CD14-positive monocyte (primary cell): ENCODE measurements around the gene SLAMF9. TPM values are rescaled to one million over a fixed set of nuclear protein-coding genes. Genes with fewer than 3 reads are reported as not detected.

ENCODE experiments used
- DNase-seq, 3 donors: peaks; one replicate each; pipeline ENCODE4 v3.0.0-alpha.2; 2011 to 2022
- H2AFZ ChIP-seq: 2 replicates; pipeline ENCODE4 v1.6.0; 2012; ENCODE audit warnings: mild to moderate bottlenecking, low read depth, low read length, inconsistent platforms; ENCODE audit not compliant: insufficient read depth, poor library complexity, severe bottlenecking
- H3K27ac ChIP-seq, 2 donors: 1 replicate in 1 of 2; 2 replicates in 1 of 2; pipeline ENCODE4 v1.5.1; 2012 to 2013; ENCODE audit warnings: low read length in 2 of 2, control low read depth in 1 of 2, inconsistent platforms in 1 of 2, low read depth in 1 of 2, mild to moderate bottlenecking in 1 of 2
- H3K27me3 ChIP-seq, 2 donors: one replicate each; pipeline versions ENCODE4 v1.6.0 to v1.6.1; 2011 to 2013; ENCODE audit warnings: low read length in 2 of 2; ENCODE audit not compliant: control insufficient read depth in 2 of 2, insufficient read depth in 2 of 2
- H3K36me3 ChIP-seq, 2 donors: replicated peaks in 1 of 2; 1 replicate in 1 of 2; 2 replicates in 1 of 2; pipeline versions ENCODE4 v1.5.1 to v1.6.1; 2012 to 2013; ENCODE audit warnings: low read length in 2 of 2, control low read depth in 1 of 2, inconsistent platforms in 1 of 2, mild to moderate bottlenecking in 1 of 2; ENCODE audit not compliant: insufficient read depth in 2 of 2, control insufficient read depth in 1 of 2
- H3K4me1 ChIP-seq, 2 donors: 1 replicate in 1 of 2; 2 replicates in 1 of 2; pipeline versions ENCODE4 v1.5.1 to v1.6.1; 2012 to 2013; ENCODE audit warnings: low read length in 2 of 2, control low read depth in 1 of 2, inconsistent platforms in 1 of 2, mild to moderate bottlenecking in 1 of 2, moderate library complexity in 1 of 2; ENCODE audit not compliant: insufficient read depth in 2 of 2, control insufficient read depth in 1 of 2
- H3K4me2 ChIP-seq: replicated peaks from 2 replicates; pipeline ENCODE3; 2012; ENCODE audit warnings: low read length, moderate library complexity, mild to moderate bottlenecking; ENCODE audit not compliant: poor library complexity, severe bottlenecking; ENCODE audit errors: extremely low read depth
- H3K4me3 ChIP-seq, 3 experiments: fragments of 200-600 bp in 1 of 3; sonication (generic) in 1 of 3; replicated peaks in 1 of 3; 1 replicate in 2 of 3; 2 replicates in 1 of 3; pipeline ENCODE4 v1.5.1; 2011 to 2013; ENCODE audit warnings: low read length in 3 of 3, mild to moderate bottlenecking in 3 of 3, control low read depth in 2 of 3, low read depth in 2 of 3, inconsistent platforms in 1 of 3, moderate library complexity in 1 of 3
- H3K79me2 ChIP-seq: 2 replicates; pipeline ENCODE4 v1.6.0; 2012; ENCODE audit warnings: mild to moderate bottlenecking, control low read depth, inconsistent platforms, low read length, moderate library complexity; ENCODE audit not compliant: insufficient read depth
- H3K9ac ChIP-seq: 2 replicates; pipeline ENCODE4 v1.6.0; 2017; ENCODE audit warnings: low read length, mild to moderate bottlenecking; ENCODE audit not compliant: insufficient read depth, poor library complexity, severe bottlenecking
- H3K9me3 ChIP-seq, 2 donors: replicated peaks in 1 of 2; 1 replicate in 1 of 2; 2 replicates in 1 of 2; pipeline versions ENCODE4 v1.5.1 to v1.6.1; 2012 to 2013; ENCODE audit warnings: low read length in 2 of 2, control low read depth in 1 of 2; ENCODE audit not compliant: control insufficient read depth in 1 of 2, insufficient read depth in 1 of 2
- H4K20me1 ChIP-seq: 2 replicates; pipeline ENCODE4 v1.6.0; 2012; ENCODE audit warnings: mild to moderate bottlenecking, low read length, control low read depth, moderate library complexity; ENCODE audit not compliant: insufficient read depth
- H3K27ac Mint-ChIP-seq, 7 donors: one replicate each; pipeline ENCODE4 v1.8.0; 2020; ENCODE audit warnings: mild to moderate bottlenecking in 7 of 7, mixed read lengths in 7 of 7, moderate library complexity in 6 of 7, inconsistent platforms in 2 of 7
- H3K27me3 Mint-ChIP-seq, 3 donors: one replicate each; pipeline ENCODE4 v1.8.0; 2021 to 2022; ENCODE audit warnings: low read depth in 3 of 3, mild to moderate bottlenecking in 3 of 3, mixed read lengths in 3 of 3, moderate library complexity in 3 of 3, inconsistent platforms in 1 of 3
- H3K36me3 Mint-ChIP-seq, 2 donors: one replicate each; pipeline ENCODE4 v1.8.0; 2020; ENCODE audit warnings: mixed read lengths in 2 of 2, inconsistent platforms in 1 of 2, mild to moderate bottlenecking in 1 of 2
- H3K4me1 Mint-ChIP-seq: one replicate; pipeline ENCODE4 v1.8.0; 2020; ENCODE audit warnings: mild to moderate bottlenecking, mixed read lengths
- H3K4me3 Mint-ChIP-seq, 2 donors: one replicate each; pipeline ENCODE4 v1.8.0; 2020; ENCODE audit warnings: mild to moderate bottlenecking in 2 of 2, mixed read lengths in 2 of 2, moderate library complexity in 1 of 2
- H3K9me3 Mint-ChIP-seq, 7 donors: one replicate each; pipeline ENCODE4 v1.8.0; 2020 to 2022; ENCODE audit warnings: mixed read lengths in 7 of 7, mild to moderate bottlenecking in 6 of 7, moderate library complexity in 6 of 7, inconsistent platforms in 2 of 7
- WGBS: methylation state at CpG from one replicate; pipeline ENCODE4 v1.1.5; 2013; ENCODE audit warnings: missing lambda C conversion rate; ENCODE audit not compliant: insufficient coverage; 5-methylcytosine and 5-hydroxymethylcytosine counted together
- intact Hi-C, 2 donors: fragments of 100-400 bp; cut with micrococcal nuclease; formaldehyde crosslinking; loops; one replicate each; pipeline versions ENCODE4 v1.15.0 to v1.15.1; 2023
- polyA plus RNA-seq, 3 donors: library from polyadenylated mRNA; depleted of rRNA in 1 of 3; unstranded in 2 of 3; stranded (reverse) in 1 of 3; fragments of 300-500 nt in 2 of 3; fragments of >200 nt in 1 of 3; fragmentation: Illumina TruSeq in 2 of 3; gene quantifications; 1 replicate in 2 of 3; 2 replicates in 1 of 3; pipeline ENCODE4 v1.2.3, GENCODE V29; 2012 to 2021
- TF ChIP-seq, protein P1 (sequence below): fragments of 200-600 bp; IDR thresholded peaks from one replicate; pipeline ENCODE4 v1.8.0; 2022; ENCODE audit warnings: antibody characterized with exemption, mild to moderate bottlenecking

SLAMF9 gene
- polyA plus RNA-seq, 3 donors, result 0.17 TPM; not detected in 2

- peaks cover 7 to 10% of the 10 kb centered on the region in 2 donors for H3K36me3 ChIP-seq
- WGBS, result under 1% methylated on average over 52 of the region's 58 CpGs
- Mint-ChIP-seq H3K4me1 (peaks cover 42% of the 10 kb centered on the region), H3K36me3 (peaks cover 22 to 28% of the 10 kb centered on the region in 2 donors), H3K9me3 (peaks cover 0 to 3% (median 0%) of the 10 kb centered on the region in 7 donors), H3K4me3 (peak within 1 kb of the TSS; percentile 96 to 97), H3K27ac (peak within 1 kb of the TSS; percentile 97 to 100 (median 100)), H3K27me3 (peaks cover 5 to 18% (median 11%) of the 10 kb centered on the region in 3 donors)
- peak within 1 kb of the TSS; percentile 100 for H3K9ac ChIP-seq
- H4K20me1 ChIP-seq, result peaks cover 28% of the 10 kb centered on the region
- H3K4me3 ChIP-seq, result peak within 1 kb of the TSS; percentile 76 to 96 (median 94)
- DNase-seq, result peak; percentile 82 to 92 (median 88)
- peak within 1 kb of the TSS; percentile 95 to 99 for H3K27ac ChIP-seq
- no peaks in the 10 kb centered on the region for H3K9me3 ChIP-seq
- peak within 1 kb of the TSS; percentile 78 for H3K4me2 ChIP-seq
- TF ChIP-seq, protein P1, sequence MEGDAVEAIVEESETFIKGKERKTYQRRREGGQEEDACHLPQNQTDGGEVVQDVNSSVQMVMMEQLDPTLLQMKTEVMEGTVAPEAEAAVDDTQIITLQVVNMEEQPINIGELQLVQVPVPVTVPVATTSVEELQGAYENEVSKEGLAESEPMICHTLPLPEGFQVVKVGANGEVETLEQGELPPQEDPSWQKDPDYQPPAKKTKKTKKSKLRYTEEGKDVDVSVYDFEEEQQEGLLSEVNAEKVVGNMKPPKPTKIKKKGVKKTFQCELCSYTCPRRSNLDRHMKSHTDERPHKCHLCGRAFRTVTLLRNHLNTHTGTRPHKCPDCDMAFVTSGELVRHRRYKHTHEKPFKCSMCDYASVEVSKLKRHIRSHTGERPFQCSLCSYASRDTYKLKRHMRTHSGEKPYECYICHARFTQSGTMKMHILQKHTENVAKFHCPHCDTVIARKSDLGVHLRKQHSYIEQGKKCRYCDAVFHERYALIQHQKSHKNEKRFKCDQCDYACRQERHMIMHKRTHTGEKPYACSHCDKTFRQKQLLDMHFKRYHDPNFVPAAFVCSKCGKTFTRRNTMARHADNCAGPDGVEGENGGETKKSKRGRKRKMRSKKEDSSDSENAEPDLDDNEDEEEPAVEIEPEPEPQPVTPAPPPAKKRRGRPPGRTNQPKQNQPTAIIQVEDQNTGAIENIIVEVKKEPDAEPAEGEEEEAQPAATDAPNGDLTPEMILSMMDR, result no peak
- H3K79me2 ChIP-seq, result peaks cover 60% of the 10 kb centered on the region
- H2AFZ ChIP-seq, result peak within 1 kb of the TSS; percentile 58
- intact Hi-C loops, result loop anchor here in 1 of 2 donors (5.0 to 10.0 kb wide), 2 partner anchors 33 to 420 kb away; partner anchors contain the start of genes COPA and NCSTN
- H3K27me3 ChIP-seq, result no peaks in the 10 kb centered on the region
- peaks cover 39 to 43% of the 10 kb centered on the region in 2 donors for H3K4me1 ChIP-seq
Observed at GRCh38 chr1:159924791-159925718, 29.0 kb downstream of the SLAMF9 start, which contains the start of gene TAGLN2. TSS of gene TAGLN2 (minus strand) at chr1:159925507. CDS start at chr1:159920509, 4,998 bp downstream.

GRCh38 chr1:159924025-159924790 lies 29.8 kb downstream of the SLAMF9 start:
- Histone ChIP-seq H3K79me2 (peaks cover 68% of the 10 kb centered on the region), H4K20me1 (peaks cover 35% of the 10 kb centered on the region), H3K4me3 (peak overlapping the region; percentile 76 to 96 (median 94)), H3K4me2 (peak overlapping the region; percentile 78), H3K27ac (peak overlapping the region; percentile 95 to 99), H3K9ac (peak overlapping the region; percentile 100), H3K27me3 (no peaks in the 10 kb centered on the region), H3K4me1 (peaks cover 39 to 43% of the 10 kb centered on the region in 2 donors), H3K9me3 (no peaks in the 10 kb centered on the region), H3K36me3 (peaks cover 16 to 18% of the 10 kb centered on the region in 2 donors), H2AFZ (no peak overlapping the region)
- H3K4me1 Mint-ChIP-seq, result peaks cover 42% of the 10 kb centered on the region
- peaks cover 5 to 18% (median 11%) of the 10 kb centered on the region in 3 donors for H3K27me3 Mint-ChIP-seq
- peaks cover 31 to 37% of the 10 kb centered on the region in 2 donors for H3K36me3 Mint-ChIP-seq
- TF ChIP-seq, protein P1, result no peak
- 0% methylated on average over 29 of the region's 31 CpGs for WGBS
- H3K27ac Mint-ChIP-seq, result peak overlapping the region; percentile 97 to 100 (median 100)
- H3K9me3 Mint-ChIP-seq, result peaks cover 0 to 3% (median 0%) of the 10 kb centered on the region in 7 donors
- intact Hi-C loops, result loop anchor here in 1 of 2 donors (10.0 kb wide), 1 partner anchor 421 kb away; the partner anchor contains the start of genes COPA and NCSTN
- peak; percentile 85 to 94 (median 91) for DNase-seq
- peak overlapping the region; percentile 96 to 97 for H3K4me3 Mint-ChIP-seq
